HG03432 (cell line): Measurements from ENCODE around the gene TEX101.
"Not testable (repeated sequence)": the region's sequence is repeated elsewhere in the genome, so short reads cannot be mapped to it uniquely, and the experiment has no call there.

Experiments
- ATAC-seq: cut with Tn5 transposase; IDR thresholded peaks from one replicate; pipeline ENCODE4 v1.9.1; 2021; ENCODE audit warnings: mild to moderate bottlenecking, moderate library complexity; ENCODE audit not compliant: unreplicated experiment

TEX101 gene

GRCh38 chr19:43414554-43414953 is at the start of gene TEX101:
TEX101 (plus strand) TSS chr19:43414890; CDS start chr19:43415920, 1,030 bp downstream.
- no peak for ATAC-seq

- not testable (repeated sequence) for ATAC-seq
Observed at GRCh38 chr19:43365677-43366076, 49.0 kb upstream of the TEX101 start.

GRCh38 chr19:43367822-43368221 is 46.9 kb upstream of the TEX101 start:
- no peak for ATAC-seq

- ATAC-seq: not testable (repeated sequence)
Observed at GRCh38 chr19:43368897-43369296, 45.8 kb upstream of the TEX101 start.

- no peak for ATAC-seq
Observed at GRCh38 chr19:43371909-43372308, 42.8 kb upstream of the TEX101 start.

GRCh38 chr19:43372462-43372861 is 42.2 kb upstream of the TEX101 start:
- ATAC-seq: no peak

GRCh38 chr19:43377624-43378023 is 37.1 kb upstream of the TEX101 start:
- not testable (repeated sequence) for ATAC-seq

GRCh38 chr19:43380008-43380407 is 34.7 kb upstream of the TEX101 start:
- no peak for ATAC-seq

- ATAC-seq: no peak
Observed at GRCh38 chr19:43380771-43381386, 33.8 kb upstream of the TEX101 start.

GRCh38 chr19:43382586-43383216 is 32.0 kb upstream of the TEX101 start:
- ATAC-seq: not testable (repeated sequence)

- ATAC-seq: not testable (repeated sequence)
Observed at GRCh38 chr19:43383254-43383653, 31.4 kb upstream of the TEX101 start.

GRCh38 chr19:43383759-43384158 is 30.9 kb upstream of the TEX101 start:
- not testable (repeated sequence) for ATAC-seq

- not testable (repeated sequence) for ATAC-seq
Observed at GRCh38 chr19:43390903-43391551, 23.7 kb upstream of the TEX101 start.

- not testable (repeated sequence) for ATAC-seq
Observed at GRCh38 chr19:43391552-43391935, 23.1 kb upstream of the TEX101 start.

GRCh38 chr19:43393501-43393900 is 21.2 kb upstream of the TEX101 start:
- not testable (repeated sequence) for ATAC-seq

- ATAC-seq: no peak
Observed at GRCh38 chr19:43395561-43395960, 19.1 kb upstream of the TEX101 start.

- no peak for ATAC-seq
Observed at GRCh38 chr19:43406297-43406696, 8.4 kb upstream of the TEX101 start.

GRCh38 chr19:43407416-43408005 is 7.2 kb upstream of the TEX101 start:
- ATAC-seq: no peak

- ATAC-seq: no peak
Observed at GRCh38 chr19:43408043-43408442, 6.6 kb upstream of the TEX101 start.

GRCh38 chr19:43409415-43409814 is 5.3 kb upstream of the TEX101 start:
- ATAC-seq: no peak

- ATAC-seq: no peak
Observed at GRCh38 chr19:43412441-43412840, 2.2 kb upstream of the TEX101 start.
